IMR-90 (cell line): ENCODE measurements around the gene PAPLN. TPM values are rescaled to one million over a fixed set of nuclear protein-coding genes. Genes with fewer than 3 reads are reported as not detected.

Source experiments
- ATAC-seq: fragments of 200-7000 bp; cut with Tn5 transposase; 2 replicates; pipeline ENCODE4 v1.9.1; 2020; ENCODE audit warnings: low read depth, mild to moderate bottlenecking, moderate library complexity
- BruUV-seq: library from RNA; stranded (reverse); fragments of 400-500 nt; replicated peaks from 2 replicates; lab custom pipeline; 2021; lab: Mats Ljungman, UMichigan
- CTCF ChIA-PET: fragments of 300-600 bp; formaldehyde crosslinking; extraction: SDS; loops from one replicate; lab custom pipeline; 2021; ENCODE audit warnings: antibody characterized with exemption; lab: Yijun Ruan, JAX
- POLR2A ChIA-PET: fragments of 300-600 bp; sonication (Branson Sonifier 250); formaldehyde crosslinking; loops from one replicate; lab custom pipeline; 2022; ENCODE audit warnings: antibody characterized with exemption; ENCODE audit not compliant: unreplicated experiment; lab: Charles Lee
- DNase-seq: peaks from one replicate; pipeline ENCODE4 v3.0.0; 2013
- H2AFZ ChIP-seq: replicated peaks from 2 replicates; pipeline ENCODE3; 2013; ENCODE audit warnings: low read length, mild to moderate bottlenecking; ENCODE audit not compliant: poor library complexity
- H2AK5ac ChIP-seq: 2 replicates; pipeline ENCODE4 v1.6.1; 2013; ENCODE audit warnings: low read depth, low read length, inconsistent platforms
- H2AK9ac ChIP-seq: replicated peaks from 2 replicates; pipeline ENCODE3; 2013; ENCODE audit warnings: mild to moderate bottlenecking, low read depth, low read length, moderate library complexity; ENCODE audit not compliant: poor library complexity
- H2BK120ac ChIP-seq: 2 replicates; pipeline ENCODE4 v1.6.1; 2013; ENCODE audit warnings: low read depth, low read length, inconsistent platforms
- H2BK15ac ChIP-seq: 3 replicates; pipeline ENCODE4 v1.6.1; 2013; ENCODE audit warnings: low read depth, low read length, inconsistent platforms
- H2BK20ac ChIP-seq: 2 replicates; pipeline ENCODE4 v1.6.1; 2013; ENCODE audit warnings: low read depth, mild to moderate bottlenecking, inconsistent platforms, low read length, moderate library complexity
- H2BK5ac ChIP-seq: 2 replicates; pipeline ENCODE4 v1.6.1; 2013; ENCODE audit warnings: mild to moderate bottlenecking, low read depth, low read length, inconsistent platforms; ENCODE audit not compliant: poor library complexity, severe bottlenecking
- H3K14ac ChIP-seq: replicated peaks from 2 replicates; pipeline ENCODE4 v1.6.1; 2013; ENCODE audit warnings: low read depth, low read length, inconsistent platforms
- H3K18ac ChIP-seq: 2 replicates; pipeline ENCODE4 v1.6.1; 2013; ENCODE audit warnings: low read depth, low read length, control low read depth
- H3K23ac ChIP-seq: 2 replicates; pipeline ENCODE4 v1.6.1; 2013; ENCODE audit warnings: low read depth, low read length, inconsistent platforms
- H3K27ac ChIP-seq: 2 replicates; pipeline ENCODE4 v1.5.1; 2013; ENCODE audit warnings: mild to moderate bottlenecking, control low read depth, low read length; ENCODE audit not compliant: insufficient read depth
- H3K27me3 ChIP-seq: 2 replicates; pipeline ENCODE4 v1.6.1; 2013; ENCODE audit warnings: low read length; ENCODE audit not compliant: control insufficient read depth, insufficient read depth
- H3K36me3 ChIP-seq: 2 replicates; pipeline ENCODE4 v1.6.1; 2013; ENCODE audit warnings: low read length, mixed read lengths; ENCODE audit not compliant: control insufficient read depth, insufficient read depth
- H3K4ac ChIP-seq: 2 replicates; pipeline ENCODE4 v1.6.1; 2013; ENCODE audit warnings: low read depth, low read length, inconsistent platforms
- H3K4me1 ChIP-seq: 2 replicates; pipeline ENCODE4 v1.6.1; 2013; ENCODE audit warnings: low read length, mixed read lengths; ENCODE audit not compliant: control insufficient read depth, insufficient read depth
- H3K4me2 ChIP-seq: 2 replicates; pipeline ENCODE4 v1.6.1; 2013; ENCODE audit warnings: low read depth, mild to moderate bottlenecking, control low read depth, low read length, moderate library complexity
- H3K4me3 ChIP-seq: 2 replicates; pipeline ENCODE4 v1.5.1; 2013; ENCODE audit warnings: low read depth, mild to moderate bottlenecking, control low read depth, low read length, moderate library complexity; ENCODE audit not compliant: insufficient read depth
- H3K56ac ChIP-seq: 2 replicates; pipeline ENCODE4 v1.6.1; 2013; ENCODE audit warnings: low read length, inconsistent platforms; ENCODE audit not compliant: insufficient read depth; ENCODE audit errors: extremely low read depth
- H3K79me1 ChIP-seq, 2 experiments: 2 replicates each; pipeline ENCODE4 v1.6.1; 2013; ENCODE audit warnings: low read length in 2 of 2, inconsistent platforms in 1 of 2, low read depth in 1 of 2
- H3K9ac ChIP-seq: 2 replicates; pipeline ENCODE4 v1.6.1; 2013; ENCODE audit warnings: low read depth, low read length, control low read depth
- H3K9me1 ChIP-seq: 2 replicates; pipeline ENCODE4 v1.6.1; 2013; ENCODE audit warnings: low read length, inconsistent platforms; ENCODE audit not compliant: insufficient read depth
- H3K9me3 ChIP-seq: 2 replicates; pipeline ENCODE4 v1.6.1; 2013; ENCODE audit warnings: low read length; ENCODE audit not compliant: control insufficient read depth, insufficient read depth
- H4K20me1 ChIP-seq: 2 replicates; pipeline ENCODE4 v1.6.1; 2013; ENCODE audit warnings: low read length, inconsistent platforms; ENCODE audit not compliant: insufficient read depth
- H4K5ac ChIP-seq: 2 replicates; pipeline ENCODE4 v1.6.1; 2013; ENCODE audit warnings: mild to moderate bottlenecking, low read depth, low read length, control low read depth
- H4K8ac ChIP-seq, 2 experiments: 2 replicates each; pipeline ENCODE4 v1.6.1; 2013; ENCODE audit warnings: low read depth in 2 of 2, low read length in 2 of 2, control low read depth in 1 of 2, inconsistent platforms in 1 of 2
- H4K91ac ChIP-seq: 2 replicates; pipeline ENCODE4 v1.6.1; 2013; ENCODE audit warnings: low read depth, low read length, inconsistent platforms; ENCODE audit not compliant: insufficient read depth
- CEBPB ChIP-seq: IDR thresholded peaks from 2 replicates; pipeline ENCODE4 v1.6.1; 2012; ENCODE audit warnings: low read depth, low read length, improper control_type of control experiment
- NFE2L2 ChIP-seq: fragments of 150-350 bp; IDR thresholded peaks from 2 replicates; pipeline ENCODE4 v1.6.1; 2016; ENCODE audit warnings: low read depth, mild to moderate bottlenecking, low read length
- WGBS, 2 experiments: methylation state at CpG; one replicate each; pipeline versions ENCODE4 v1.1.5 to v1.1.7; 2013; ENCODE audit warnings: missing lambda C conversion rate in 2 of 2; ENCODE audit not compliant: insufficient read length in 1 of 2; ENCODE audit errors: extremely low coverage in 2 of 2; 5-methylcytosine and 5-hydroxymethylcytosine counted together
- dilution Hi-C: fragments of 300-500 bp; cut with HindIII; formaldehyde crosslinking; loops from one replicate; pipeline ENCODE4 v1.14.3; 2018; ENCODE audit warnings: low sequenced_read_pairs; ENCODE audit not compliant: unreplicated experiment
- in situ Hi-C: fragments of 300-500 bp; cut with MboI; formaldehyde crosslinking; loops from 3 replicates; pipeline ENCODE4 v1.14.3; 2019; ENCODE audit warnings: low sequenced_read_pairs, inconsistent platforms, mixed read lengths
- intact Hi-C: fragments of 100-400 bp; cut with micrococcal nuclease; formaldehyde crosslinking; loops from 2 replicates; pipeline ENCODE4 v1.10.0; 2022
- polyA plus RNA-seq, 3 experiments: library from polyadenylated mRNA; depleted of rRNA; stranded (reverse); fragments of >200 nt; gene quantifications; 2 replicates each; pipeline ENCODE4 v1.2.3, GENCODE V29; 2012; ENCODE audit warnings: low replicate concordance in 1 of 3
- total RNA-seq: library from RNA; depleted of rRNA; stranded (reverse); fragments of >200 nt; gene quantifications from 2 replicates; pipeline ENCODE4 v1.2.3, GENCODE V29; 2012

PAPLN gene
- total and polyA plus RNA-seq, 2 of the 4 experiments (the other 2 are of a cell fraction): 0.36 to 1.2 TPM

GRCh38 chr14:73293782-73294781 lies 56.8 kb downstream of the PAPLN start:
- no peak overlapping the region for H4K5ac ChIP-seq
- H2BK5ac ChIP-seq: no peak overlapping the region
- no peaks in the 10 kb centered on the region for H3K9me3 ChIP-seq
- H3K4me3 ChIP-seq: no peak overlapping the region
- H2BK120ac ChIP-seq: no peak overlapping the region
- H3K36me3 ChIP-seq: peaks cover 9% of the 10 kb centered on the region
- H4K91ac ChIP-seq: no peak overlapping the region
- no peaks in the 10 kb centered on the region for H3K4me1 ChIP-seq
- H2AK5ac ChIP-seq: no peak overlapping the region
- 100% methylated on average over 1 of the region's 12 CpGs; no CpG with 5 or more reads in 1 of the 2 experiments for WGBS, 2 experiments
- H3K27ac ChIP-seq: no peak overlapping the region
- DNase-seq (no peak), ATAC-seq (no peak)
- no peak overlapping the region for H2BK15ac ChIP-seq
- H3K18ac ChIP-seq: no peak overlapping the region
- ChIA-PET CTCF (interaction anchor here (0.5 to 2.2 kb wide), 9 partner anchors 11 to 178 kb away, joined by 3 to 10 read pairs (median 3); no protein-coding TSS in a partner anchor), POLR2A (no interaction called here)
- intact Hi-C loops (loop anchor here (10.0 kb wide), 1 partner anchor 341 kb away; no protein-coding TSS in a partner anchor), in situ Hi-C loops (no loop called here), dilution Hi-C loops (loop anchor here (25.0 kb wide), 1 partner anchor 168 kb away; the partner anchor contains the start of gene NUMB)
- peaks cover 4% of the 10 kb centered on the region for H3K9me1 ChIP-seq
- no peak overlapping the region for H2AFZ ChIP-seq
- no peak overlapping the region for H2AK9ac ChIP-seq
- H3K4me2 ChIP-seq: no peak overlapping the region
- H2BK20ac ChIP-seq: no peak overlapping the region
- TF ChIP-seq NFE2L2: no peak
- peak; percentile 31; the same call in 1 of the 2 replicates for TF ChIP-seq CEBPB
- peaks cover 14 to 37% of the 10 kb centered on the region in 2 experiments for H3K79me1 ChIP-seq
- H3K23ac ChIP-seq: no peak overlapping the region
- H3K56ac ChIP-seq: no peak overlapping the region
- no peak overlapping the region for H3K4ac ChIP-seq
- H4K8ac ChIP-seq: no peak overlapping the region
- H3K14ac ChIP-seq: no peak overlapping the region
- peaks cover 17% of the 10 kb centered on the region; the same call in 1 of the 2 replicates for H4K20me1 ChIP-seq
- no peak overlapping the region for H3K9ac ChIP-seq
- H3K27me3 ChIP-seq: no peaks in the 10 kb centered on the region
- no TSS peak for BruUV-seq
